NT2/D1 (cell line): ENCODE measurements around the gene NBPF1.
A peak's percentile ranks its signal among the peaks of the same experiment; 100 is the strongest.
"Not testable (repeated sequence)": the region's sequence is repeated elsewhere in the genome, so short reads cannot be mapped to it uniquely, and the experiment has no call there.

Experiments
- DNase-seq: peaks from one replicate; pipeline ENCODE4 v3.0.0-alpha.2; 2011; ENCODE audit warnings: low read depth, low spot score
- H3K27me3 ChIP-seq: 2 replicates; pipeline ENCODE4 v1.6.0; 2011; ENCODE audit warnings: mild to moderate bottlenecking; ENCODE audit not compliant: insufficient read length, insufficient read depth
- H3K36me3 ChIP-seq: 2 replicates; pipeline ENCODE4 v1.6.1; 2011; ENCODE audit warnings: mild to moderate bottlenecking, low read length, mixed read lengths; ENCODE audit not compliant: insufficient read depth, insufficient read length
- H3K4me1 ChIP-seq: 2 replicates; pipeline ENCODE4 v1.5.1; 2011; ENCODE audit not compliant: insufficient read depth, insufficient read length
- H3K4me3 ChIP-seq: 2 replicates; pipeline ENCODE4 v1.5.1; 2011; ENCODE audit warnings: low read depth; ENCODE audit not compliant: insufficient read length
- H3K9ac ChIP-seq: 2 replicates; pipeline ENCODE4 v1.6.0; 2011; ENCODE audit warnings: low read depth; ENCODE audit not compliant: insufficient read length
- H3K9me3 ChIP-seq: 2 replicates; pipeline ENCODE4 v1.5.1; 2011; ENCODE audit warnings: mild to moderate bottlenecking, low read length; ENCODE audit not compliant: insufficient read depth
- SUZ12 ChIP-seq: IDR thresholded peaks from 2 replicates; pipeline ENCODE4 v1.6.1; 2011; ENCODE audit not compliant: insufficient read length, insufficient read depth; ENCODE audit errors: extremely low read depth
- YY1 ChIP-seq: IDR thresholded peaks from 2 replicates; pipeline ENCODE4 v1.6.1; 2011; ENCODE audit not compliant: insufficient read length, insufficient read depth
- ZNF274 ChIP-seq: IDR thresholded peaks from 2 replicates; pipeline ENCODE4 v1.6.1; 2011; ENCODE audit warnings: mild to moderate bottlenecking, low read depth, low read length

Gene NBPF1

GRCh38 chr1:16614361-16615252, 1.2 kb upstream of the NBPF1 start:
- TF ChIP-seq YY1, result no peak
- TF ChIP-seq SUZ12, result no peak
- TF ChIP-seq ZNF274, result no peak
- H3K27me3 ChIP-seq, result peaks cover 43% of the 10 kb centered on the region
- H3K36me3 ChIP-seq, result peaks cover 12% of the 10 kb centered on the region
- H3K4me1 ChIP-seq, result no peaks in the 10 kb centered on the region
- no peaks in the 10 kb centered on the region for H3K9me3 ChIP-seq
- no peak overlapping the region for H3K9ac ChIP-seq
- H3K4me3 ChIP-seq, result no peak overlapping the region
- no peak for DNase-seq

DNA sequence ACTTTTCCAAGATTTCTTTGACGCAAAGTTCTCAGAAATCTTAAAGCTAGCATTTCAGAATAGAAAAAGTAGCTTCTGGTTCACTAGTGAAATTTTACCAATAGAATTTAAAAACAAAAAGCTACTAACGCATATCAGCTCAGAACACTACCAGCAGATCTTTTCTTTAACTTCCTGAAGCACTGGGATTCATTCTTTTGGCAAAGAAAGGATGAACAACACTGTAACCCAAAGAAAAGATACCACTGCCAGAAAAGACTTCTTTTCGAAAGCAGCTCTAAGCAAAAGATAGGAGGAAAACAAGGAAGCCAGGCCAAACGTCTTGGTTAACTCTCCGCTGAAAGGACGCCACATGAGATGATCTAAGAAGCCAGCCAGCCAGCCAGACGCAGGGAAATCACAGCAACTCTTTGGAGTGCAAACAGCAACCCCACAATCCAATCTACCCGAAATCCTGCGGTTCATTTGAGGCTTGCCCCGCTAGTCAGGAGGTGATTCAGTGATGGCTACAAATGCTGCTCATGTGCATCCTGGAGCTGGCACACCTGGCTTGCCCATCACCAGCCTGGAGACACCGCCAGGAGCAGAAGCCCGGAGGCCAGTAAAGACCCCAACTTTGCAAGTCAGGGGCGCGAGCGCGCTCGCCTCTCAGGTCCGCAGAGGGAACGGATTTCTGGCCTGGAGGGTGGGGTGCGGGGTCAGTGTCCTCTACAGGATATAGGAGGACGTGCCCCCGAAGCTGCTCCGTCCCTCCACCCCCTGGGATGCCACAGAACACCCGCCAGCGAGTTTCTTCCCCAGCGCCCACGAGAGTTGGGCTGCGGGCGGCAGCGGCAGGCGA, 812 bp downstream of the NBPF1 start:
- H3K4me1 ChIP-seq, result no peaks in the 10 kb centered on the region
- TF ChIP-seq ZNF274, result no peak

DNA sequence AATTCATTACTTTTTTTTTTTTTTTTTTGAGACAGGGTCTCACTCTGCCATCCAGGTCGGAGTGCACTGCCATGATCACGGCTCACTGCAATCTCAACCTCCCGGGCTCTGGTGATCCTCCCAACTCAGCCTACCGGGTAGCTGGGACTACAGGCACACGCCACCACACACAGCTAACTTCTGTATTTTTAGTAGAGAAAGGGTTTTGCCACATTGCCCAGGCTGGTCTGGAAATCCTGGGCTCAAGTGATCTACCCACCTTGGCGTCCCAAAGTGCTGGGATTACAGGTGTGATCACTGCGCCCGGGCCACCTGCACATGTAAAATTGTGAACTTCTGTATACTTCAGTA, 1.4 kb downstream of the NBPF1 start:
- H3K9me3 ChIP-seq, DNase-seq, H3K9ac ChIP-seq, H3K4me3 ChIP-seq, H3K4me1 ChIP-seq: not testable (repeated sequence)
- H3K27me3 ChIP-seq, result peaks cover 43% of the 10 kb centered on the region
- peaks cover 20% of the 10 kb centered on the region for H3K36me3 ChIP-seq

More for the DNA sequence above, 812 bp downstream of the NBPF1 start:
- DNase-seq, result peak; percentile 55
- Histone ChIP-seq H3K36me3 (peaks cover 17% of the 10 kb centered on the region), H3K27me3 (peaks cover 43% of the 10 kb centered on the region), H3K9ac (peak overlapping the region; percentile 94), H3K4me3 (peak overlapping the region; percentile 83), H3K9me3 (no peaks in the 10 kb centered on the region)

GRCh38 chr1:16611164-16611563, 2.2 kb downstream of the NBPF1 start:
- peaks cover 27% of the 10 kb centered on the region for H3K36me3 ChIP-seq
- H3K9me3 ChIP-seq, DNase-seq, H3K9ac ChIP-seq, H3K4me3 ChIP-seq, H3K4me1 ChIP-seq: not testable (repeated sequence)
- H3K27me3 ChIP-seq, result peaks cover 43% of the 10 kb centered on the region

DNA sequence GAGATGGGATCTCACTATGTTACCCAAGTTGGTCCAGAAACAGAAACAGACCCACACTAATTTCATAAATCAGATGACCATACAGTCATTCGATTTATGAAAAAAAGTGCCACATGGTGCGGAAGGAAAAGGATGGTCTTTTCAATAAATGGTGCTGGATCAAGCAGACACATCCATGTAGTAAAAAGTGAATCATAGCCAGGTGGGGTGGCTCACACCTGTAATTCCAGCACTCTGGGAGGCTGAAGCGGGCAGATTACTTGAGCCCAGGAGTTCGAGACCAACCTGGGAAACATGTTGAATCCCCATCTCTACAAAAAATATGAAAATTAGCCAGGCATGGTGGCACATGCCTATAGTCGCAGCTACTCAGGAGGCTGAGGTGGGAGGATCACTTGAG, 2.8 kb downstream of the NBPF1 start:
- peaks cover 31% of the 10 kb centered on the region for H3K36me3 ChIP-seq
- not testable (repeated sequence) for DNase-seq, H3K4me3 ChIP-seq, H3K9me3 ChIP-seq, H3K9ac ChIP-seq, H3K4me1 ChIP-seq
- H3K27me3 ChIP-seq, result peaks cover 40% of the 10 kb centered on the region

- not testable (repeated sequence) for H3K9me3 ChIP-seq, DNase-seq, H3K4me1 ChIP-seq, H3K9ac ChIP-seq, H3K4me3 ChIP-seq
- peaks cover 39% of the 10 kb centered on the region for H3K36me3 ChIP-seq
- H3K27me3 ChIP-seq, result peaks cover 32% of the 10 kb centered on the region
Observed at GRCh38 chr1:16609761-16610160, 3.6 kb downstream of the NBPF1 start.

GRCh38 chr1:16608838-16609560, 4.4 kb downstream of the NBPF1 start:
- H3K36me3 ChIP-seq, result peaks cover 39% of the 10 kb centered on the region
- H3K9ac ChIP-seq, result no peak overlapping the region
- DNase-seq, result no peak
- peaks cover 24% of the 10 kb centered on the region for H3K27me3 ChIP-seq
- H3K9me3 ChIP-seq, result no peaks in the 10 kb centered on the region
- TF ChIP-seq ZNF274 (no peak), YY1 (no peak), SUZ12 (no peak)
- H3K4me1 ChIP-seq, result no peaks in the 10 kb centered on the region
- no peak overlapping the region for H3K4me3 ChIP-seq

DNA sequence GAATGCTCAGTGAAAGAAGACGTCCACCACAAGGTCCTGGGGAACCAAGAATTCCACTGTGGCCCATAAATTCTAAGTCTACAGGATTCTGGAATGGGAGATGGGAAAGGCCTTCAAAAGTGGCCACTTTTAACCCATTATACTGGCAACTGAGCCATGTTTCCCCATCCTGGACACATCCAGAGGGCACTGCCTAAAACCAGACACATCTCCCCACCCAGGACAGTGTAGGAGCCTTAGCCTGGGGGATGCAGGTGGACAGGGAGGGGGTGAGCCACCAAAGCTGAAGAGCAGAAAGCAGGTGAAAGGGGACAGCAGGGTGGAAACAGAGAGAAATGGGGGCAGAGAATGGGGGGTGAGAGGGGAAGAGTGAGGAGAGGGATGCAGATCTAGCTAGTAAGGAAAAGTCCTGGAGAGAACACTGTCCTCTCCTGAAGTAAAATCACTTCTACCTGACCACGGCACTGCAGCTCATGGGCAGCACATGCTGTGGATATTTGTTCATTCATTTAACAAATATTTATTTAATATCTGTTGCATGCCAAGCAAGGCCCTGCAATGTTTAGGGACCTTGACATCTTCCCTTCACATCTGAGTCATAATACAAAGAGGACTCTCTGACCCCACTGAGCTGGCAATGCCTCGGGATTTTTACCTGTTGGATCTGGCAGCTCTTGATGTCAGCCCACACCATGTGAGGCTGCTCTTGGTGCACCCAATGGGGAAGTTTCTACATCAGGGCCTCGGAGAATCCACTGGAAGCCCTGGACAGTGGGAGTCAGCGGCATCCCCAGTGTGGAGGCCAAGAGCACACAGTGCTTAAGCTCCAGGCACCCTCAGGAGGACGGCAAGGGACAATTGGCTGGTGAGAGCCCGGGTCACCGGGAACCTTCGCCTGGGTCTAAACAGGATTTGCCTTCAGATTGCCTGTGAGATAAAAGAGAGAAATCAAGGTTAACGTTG, 5.2 kb downstream of the NBPF1 start:
- H3K27me3 ChIP-seq, result peaks cover 21% of the 10 kb centered on the region
- DNase-seq, H3K4me1 ChIP-seq, H3K4me3 ChIP-seq, H3K9ac ChIP-seq, H3K9me3 ChIP-seq: not testable (repeated sequence)
- peaks cover 39% of the 10 kb centered on the region for H3K36me3 ChIP-seq
